HG02588 (cell line): ENCODE measurements around the gene SMYD2.

Experiments used
- ATAC-seq: cut with Tn5 transposase; IDR thresholded peaks from one replicate; pipeline ENCODE4 v1.9.1; 2021; ENCODE audit warnings: mild to moderate bottlenecking, moderate library complexity; ENCODE audit not compliant: unreplicated experiment

SMYD2 gene

DNA sequence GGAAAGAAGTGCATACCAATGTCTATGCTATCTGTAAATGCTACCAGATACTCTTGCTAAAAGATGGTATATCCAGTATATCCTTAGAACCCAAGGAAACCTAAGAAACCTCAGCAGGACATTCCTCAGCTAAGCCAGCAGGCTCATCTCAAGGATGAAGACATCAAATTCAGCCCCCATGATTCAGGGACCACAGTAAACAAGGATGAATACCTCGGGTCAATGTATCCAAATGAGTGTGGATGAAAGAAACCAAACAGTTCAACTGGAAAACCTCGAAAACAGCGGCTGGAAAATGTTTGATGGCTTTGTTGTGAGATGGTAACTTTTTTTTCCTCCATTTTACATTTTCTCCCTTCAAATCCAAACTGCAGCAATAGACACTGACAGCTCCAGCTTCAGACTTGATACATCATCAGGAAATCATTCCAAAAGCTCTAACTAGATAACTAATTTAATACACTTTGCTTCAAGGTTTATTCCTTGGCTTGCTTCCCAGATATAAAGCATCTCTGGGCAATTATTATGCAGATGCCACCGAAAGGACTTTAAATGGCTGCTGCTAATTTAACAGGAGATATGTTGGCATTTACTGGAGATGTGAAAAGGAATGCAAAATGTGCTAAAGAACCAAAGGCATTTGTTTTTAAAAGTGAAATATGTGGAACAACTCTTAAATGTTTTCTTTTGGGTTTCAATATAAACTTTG lies 73.6 kb downstream of the SMYD2 start:
- no peak for ATAC-seq

DNA sequence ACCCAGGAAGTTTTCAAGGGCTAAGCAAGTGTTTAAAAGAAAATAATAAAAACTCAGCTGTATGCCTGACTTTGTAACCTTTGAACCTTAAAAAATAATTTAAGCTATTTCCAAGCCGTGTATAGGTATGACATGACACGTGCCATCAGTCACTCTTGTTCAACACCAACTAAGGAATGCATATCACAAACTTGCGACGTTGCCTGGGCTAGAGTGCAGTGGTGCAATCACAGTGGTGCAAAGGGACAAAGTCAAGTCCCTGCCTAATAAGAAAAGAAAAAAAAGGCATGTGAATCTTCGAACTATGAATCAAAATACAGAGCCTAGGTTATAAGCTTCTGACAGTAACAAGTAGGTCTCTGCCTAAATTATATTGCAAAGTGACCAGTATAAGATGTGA lies 79.2 kb downstream of the SMYD2 start:
- ATAC-seq: no peak

DNA sequence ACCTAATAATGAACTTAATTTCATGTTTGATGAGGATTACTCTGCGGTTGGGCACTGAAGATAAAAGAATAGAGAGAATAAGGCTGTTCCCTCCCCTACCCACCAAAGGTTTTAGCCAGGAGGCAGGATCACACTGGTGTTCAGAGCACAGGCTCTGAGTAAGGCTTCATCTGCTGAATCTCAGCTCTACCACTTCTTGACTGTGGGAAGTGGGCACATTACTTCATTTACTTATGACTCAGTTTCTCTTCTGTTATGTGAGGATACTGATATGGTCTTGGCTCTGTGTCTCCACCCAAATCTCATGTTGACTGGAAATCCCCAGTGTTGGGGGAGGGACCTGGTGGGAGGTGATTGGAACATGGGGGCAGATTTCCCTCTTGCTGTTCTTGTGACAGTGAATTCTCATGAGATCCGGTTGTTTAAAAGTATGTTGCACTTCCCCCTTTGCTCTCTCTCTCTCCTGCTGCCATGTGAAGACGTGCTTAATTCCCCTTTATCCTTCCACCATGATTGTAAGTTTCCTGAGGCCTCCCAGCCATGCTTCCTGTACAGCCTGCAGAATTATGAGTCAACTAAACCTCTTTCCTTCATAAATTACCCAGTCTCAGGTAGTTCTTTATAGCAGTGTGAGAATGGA lies 79.7 kb downstream of the SMYD2 start:
- no peak for ATAC-seq

DNA sequence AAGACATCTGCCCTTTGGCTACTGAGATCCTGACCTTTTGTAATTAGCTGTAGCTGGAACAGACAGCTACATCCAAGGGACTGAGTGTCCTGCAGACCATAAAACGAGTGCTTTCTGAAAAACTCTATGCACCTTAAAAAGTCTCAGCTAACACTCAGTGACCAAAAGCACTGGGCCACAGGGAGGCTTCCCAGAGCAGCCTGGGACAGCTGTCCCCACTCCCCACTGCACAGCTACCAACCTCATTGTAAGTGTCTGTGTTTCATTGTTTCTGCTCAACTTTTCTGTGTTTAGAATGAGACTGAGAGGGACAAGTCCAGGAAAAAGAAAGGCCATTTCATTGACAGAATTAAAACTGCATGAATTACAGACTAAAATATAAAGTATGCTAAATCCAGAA lies 80.7 kb downstream of the SMYD2 start:
- no peak for ATAC-seq

DNA sequence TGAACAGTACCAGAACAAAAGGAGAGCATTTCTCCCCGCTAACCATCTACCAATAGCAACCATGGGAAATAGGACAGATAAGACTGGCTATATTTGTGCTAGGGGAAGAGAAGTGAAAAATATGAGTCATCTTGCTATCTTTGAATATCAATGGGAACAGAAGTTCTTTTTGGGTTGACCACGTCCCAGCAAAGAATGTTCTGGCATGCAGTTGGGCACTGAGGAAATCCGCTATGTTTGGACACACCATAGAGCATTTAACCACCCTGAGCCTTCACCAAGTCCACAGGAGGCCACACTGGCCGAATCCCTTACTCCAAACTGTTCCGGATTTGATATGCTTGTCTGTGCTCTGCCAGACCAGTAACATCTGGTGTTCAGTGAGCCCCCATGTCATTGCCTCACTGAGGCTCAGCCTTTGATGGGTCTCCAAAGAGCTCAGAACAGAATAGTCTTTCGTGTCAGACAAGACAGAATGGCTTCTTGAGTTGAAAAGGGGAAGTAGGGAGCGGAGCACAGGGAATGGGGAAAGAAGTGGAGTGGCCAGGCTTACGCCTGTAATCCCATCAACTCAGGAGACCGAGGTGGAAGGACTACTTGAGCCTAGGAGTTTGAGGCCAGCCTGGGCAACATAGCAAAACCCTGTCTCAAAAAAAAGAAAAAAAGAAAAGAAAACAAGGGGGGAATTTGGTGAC lies 81.4 kb downstream of the SMYD2 start:
- ATAC-seq: no peak

DNA sequence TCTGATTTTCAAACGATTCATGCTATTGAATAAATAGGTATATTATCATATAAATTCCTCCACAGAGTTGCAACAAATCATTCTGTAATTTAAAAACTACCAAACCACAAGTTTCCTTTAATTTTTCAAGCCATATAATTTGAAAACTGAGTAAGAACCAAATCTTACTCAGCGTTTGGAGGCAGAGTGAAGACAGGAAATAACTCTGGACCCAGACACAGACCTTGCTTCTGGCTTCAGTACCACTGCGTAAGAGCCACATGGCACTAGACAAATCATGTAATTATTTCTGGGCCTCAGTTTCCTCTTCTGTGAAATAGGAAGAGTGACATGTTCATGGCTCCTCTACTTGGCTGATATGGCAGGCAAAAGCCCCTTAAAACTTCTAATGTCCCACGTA lies 82.4 kb downstream of the SMYD2 start:
- ATAC-seq: no peak

- no peak for ATAC-seq
Measured at GRCh38 chr1:214364386-214364785, 83.4 kb downstream of the SMYD2 start.

DNA sequence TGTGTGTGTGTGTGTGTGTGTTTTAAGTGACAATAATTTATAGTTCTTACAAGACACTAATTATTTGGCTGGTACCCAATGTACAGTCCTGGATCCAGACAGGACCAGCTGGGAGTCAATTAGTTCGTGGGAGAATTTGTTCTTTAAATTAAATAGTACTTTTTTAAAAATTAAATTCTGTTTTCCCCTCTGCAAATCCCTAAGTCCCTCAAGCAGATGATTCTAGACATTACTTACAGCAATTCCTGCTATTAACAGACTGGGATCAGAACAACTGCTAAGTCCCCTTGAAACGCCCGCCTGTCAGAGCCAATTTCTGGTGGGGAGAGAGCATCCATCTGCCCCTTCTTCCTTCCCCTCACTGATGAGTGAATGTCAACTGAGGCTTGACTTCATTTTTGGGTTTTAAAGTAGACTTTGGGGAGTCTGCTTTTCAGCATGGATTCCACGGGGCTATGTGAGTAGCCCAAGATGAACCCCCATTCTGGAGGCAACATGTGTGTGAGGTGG lies 83.9 kb downstream of the SMYD2 start:
- ATAC-seq: no peak

DNA sequence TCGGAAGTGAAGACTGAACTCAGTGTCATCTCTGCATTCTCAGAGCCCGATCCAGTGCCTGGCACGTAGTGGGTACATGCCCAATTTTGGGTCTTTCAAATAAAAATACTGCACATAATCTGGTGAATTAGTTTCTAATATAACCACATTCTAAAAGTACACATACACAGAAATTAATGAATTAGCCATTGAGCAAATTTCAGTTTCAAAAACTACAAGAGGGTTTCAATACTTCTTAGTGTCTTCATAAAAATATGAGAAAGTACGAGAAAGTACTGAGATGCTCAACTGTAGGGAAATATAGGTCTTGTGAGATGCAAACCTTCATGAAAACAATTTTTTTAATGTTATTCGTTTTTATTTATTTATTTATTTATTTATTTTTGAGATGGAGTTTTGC lies 86.9 kb downstream of the SMYD2 start:
- no peak for ATAC-seq

DNA sequence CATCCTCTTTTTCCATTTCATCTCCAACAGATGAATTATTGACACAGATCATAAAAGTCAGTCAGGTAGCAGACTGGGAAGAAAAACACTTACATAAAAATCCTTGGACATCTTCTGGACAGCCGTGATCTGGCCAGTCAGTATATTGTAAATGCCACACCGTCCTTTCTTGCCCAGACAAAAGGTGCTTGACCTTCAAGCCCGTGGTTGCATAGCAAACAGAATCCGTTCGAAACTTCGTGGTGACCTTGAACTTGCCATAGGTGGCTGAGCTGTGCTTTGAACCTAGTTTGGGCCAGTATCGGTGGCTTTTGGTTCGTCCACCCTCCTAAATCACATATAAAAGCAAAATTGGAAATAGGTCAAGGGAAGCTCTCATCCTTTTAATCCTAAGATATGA lies 88.4 kb downstream of the SMYD2 start:
- ATAC-seq: no peak

- ATAC-seq: no peak
Measured at GRCh38 chr1:214370615-214371014, 89.7 kb downstream of the SMYD2 start.

DNA sequence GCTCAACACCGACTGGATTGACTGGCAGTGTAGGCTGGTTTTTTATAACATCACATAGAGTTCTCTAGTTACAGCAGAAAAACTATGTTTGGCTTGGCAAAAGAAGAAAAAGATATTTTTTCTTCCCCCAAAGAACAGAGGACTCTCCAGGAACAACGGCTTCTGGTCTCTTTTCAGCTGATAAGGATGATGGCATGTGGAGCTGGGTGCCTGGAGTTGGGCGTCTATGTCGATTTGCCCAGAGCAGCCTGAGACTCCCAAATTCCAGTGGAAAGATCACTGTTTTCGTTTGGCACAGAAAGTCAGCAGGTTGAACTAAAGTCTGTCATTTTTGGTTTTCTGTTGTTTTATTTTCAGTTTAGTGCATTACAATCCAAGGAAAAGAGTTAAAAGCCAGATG lies 91.1 kb downstream of the SMYD2 start:
- ATAC-seq: no peak

GRCh38 chr1:214377485-214377884 lies 96.5 kb downstream of the SMYD2 start:
- ATAC-seq: no peak

DNA sequence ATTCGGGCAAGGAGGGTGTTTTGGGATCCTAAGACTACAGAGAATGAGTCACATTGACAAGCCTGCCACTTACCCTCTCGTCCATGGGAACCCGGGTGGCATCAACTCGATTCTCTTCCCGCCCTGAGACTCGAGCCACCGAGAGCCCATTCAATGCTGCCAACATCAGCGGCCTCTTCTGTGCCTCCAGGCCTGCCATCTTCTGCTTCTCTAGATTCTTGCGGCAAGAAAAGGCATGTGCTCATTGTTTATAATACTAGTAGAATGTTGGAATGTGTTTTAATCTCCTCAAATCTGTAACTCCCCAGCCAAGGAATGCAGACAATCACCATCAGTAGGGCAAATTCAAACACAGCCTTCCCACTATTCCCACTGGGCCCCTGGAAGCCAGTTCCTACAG lies 96.9 kb downstream of the SMYD2 start:
- ATAC-seq: no peak

GRCh38 chr1:214378492-214378891 lies 97.5 kb downstream of the SMYD2 start:
- ATAC-seq: no peak

DNA sequence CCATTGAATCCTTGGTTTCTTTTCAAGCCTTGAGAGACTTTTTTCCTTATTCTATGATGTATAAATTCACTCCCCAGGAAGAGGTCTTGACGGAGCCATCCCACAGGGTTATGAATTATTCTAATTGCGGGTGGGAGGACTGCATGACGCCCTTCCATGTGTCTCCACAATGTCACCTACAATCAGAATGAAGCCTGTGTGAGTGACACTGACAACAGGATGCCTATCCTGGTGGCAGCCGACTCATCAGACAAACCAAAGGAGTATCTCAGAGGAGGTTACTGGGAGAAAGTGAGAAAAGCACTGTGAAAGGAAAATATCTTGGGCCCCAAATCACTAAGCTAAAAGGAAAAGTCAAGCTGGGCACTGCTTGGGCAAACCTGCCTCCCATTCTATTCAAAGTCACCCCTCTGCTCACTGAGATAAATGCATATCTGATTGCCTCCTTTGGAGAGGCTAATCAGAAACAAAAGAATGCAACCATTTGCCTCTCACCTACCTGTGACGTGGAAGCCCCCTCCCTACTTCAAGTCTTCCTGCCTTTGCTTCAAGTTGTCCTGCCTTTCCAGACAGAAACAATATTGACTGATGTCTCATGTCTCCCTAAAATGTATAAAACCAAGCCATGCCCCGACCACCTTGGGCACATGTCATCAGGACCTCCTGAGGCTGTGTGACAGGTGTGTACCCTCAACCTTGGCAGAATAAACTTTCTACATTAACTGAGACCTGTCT lies 98.4 kb downstream of the SMYD2 start:
- no peak for ATAC-seq

DNA sequence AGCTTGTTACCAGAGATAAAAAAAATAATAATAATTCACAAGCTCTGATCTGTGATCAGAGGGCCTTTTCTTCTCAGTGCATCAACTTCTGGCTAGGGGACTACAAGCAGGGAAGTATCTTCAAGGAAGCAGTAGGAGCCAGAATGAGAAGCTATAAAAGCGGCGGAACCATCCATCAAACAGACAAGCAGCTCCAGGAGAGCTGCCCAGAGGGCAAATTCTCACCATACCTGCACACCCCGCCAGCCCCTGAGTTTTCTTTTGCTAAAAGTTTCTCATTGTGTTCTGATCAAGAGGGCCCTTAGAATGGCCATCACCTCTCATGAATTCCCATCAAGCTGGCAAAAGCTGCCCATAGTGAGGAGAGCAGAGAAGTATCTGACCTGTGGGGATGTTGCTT lies 99.4 kb downstream of the SMYD2 start:
- no peak for ATAC-seq

- ATAC-seq: no peak
Measured at GRCh38 chr1:214380986-214381695, 100.2 kb downstream of the SMYD2 start.

DNA sequence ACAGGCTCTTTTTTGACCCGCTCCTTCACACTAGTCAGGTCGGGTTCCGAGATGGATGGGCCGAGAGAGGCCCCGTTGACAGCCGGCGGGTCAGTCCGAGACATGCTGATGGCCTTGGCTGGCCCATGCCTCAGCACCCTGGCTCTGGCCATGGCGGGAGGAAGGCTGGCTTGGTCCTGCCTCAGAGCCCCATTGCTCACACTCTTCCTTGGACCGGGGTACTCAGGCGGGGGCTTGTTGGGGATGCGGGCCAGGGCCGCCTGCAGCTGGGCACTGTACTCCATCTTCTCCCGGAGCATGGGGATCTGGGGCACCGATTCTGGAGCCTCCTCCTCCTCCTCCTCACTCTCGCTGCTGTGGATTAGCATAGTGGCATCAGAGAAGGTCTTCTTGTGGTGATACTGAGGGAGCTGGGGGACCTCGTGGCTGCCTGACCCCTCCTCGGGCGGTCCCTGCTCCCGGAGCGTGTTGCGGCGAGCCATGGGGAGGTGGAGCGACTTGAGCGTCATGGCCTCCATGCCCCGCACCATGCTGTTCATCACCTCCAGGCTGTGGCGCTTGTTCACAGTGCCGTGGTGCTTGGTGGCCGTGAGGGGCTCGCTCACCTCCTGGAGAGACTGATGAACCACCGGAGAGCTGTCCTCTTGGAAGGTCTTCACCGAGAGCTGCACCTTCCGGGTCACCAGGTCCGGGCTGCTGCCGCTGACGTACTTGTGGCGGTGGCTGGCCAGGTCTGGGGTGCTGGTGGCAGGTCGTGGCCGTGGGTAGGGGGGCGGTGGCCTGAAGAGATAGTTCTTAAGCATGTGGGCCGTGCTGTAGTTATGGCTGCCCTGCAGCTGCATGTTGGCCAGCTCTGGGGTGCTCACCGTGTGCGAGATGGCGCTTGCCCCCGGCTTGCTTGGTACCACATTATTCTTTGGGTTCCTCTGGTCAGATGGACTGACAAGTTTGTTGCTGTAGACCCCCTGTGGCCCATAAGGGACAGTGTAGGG lies 102.7 kb downstream of the SMYD2 start:
- ATAC-seq: no peak
